ENCODE data around the gene YPEL2.
"Not testable (repeated sequence)": the region's sequence is repeated elsewhere in the genome, so short reads cannot be mapped to it uniquely, and the experiment has no call there.

YPEL2 gene

GRCh38 chr17:59391021-59391420 is 59.6 kb downstream of the YPEL2 start:
- Histone ChIP-seq H3K27ac (ENCODE audit: low read depth, low read length) (no peak overlapping the region), H3K9me2 (replicated peaks; ENCODE audit: control insufficient read depth, low read length) (no peaks in the 10 kb centered on the region), H3K4me3 (ENCODE audit: low read length) (no peak overlapping the region), H3F3A (ENCODE audit: control insufficient read depth, insufficient read depth) (no peaks in the 10 kb centered on the region), H4K20me1 (ENCODE audit: control insufficient read depth, insufficient read depth, low read depth, low read length) (no peaks in the 10 kb centered on the region), H3K4me1 (ENCODE audit: control insufficient read depth, low read length) (no peaks in the 10 kb centered on the region), H3K9me3 (ENCODE audit: control insufficient read depth, insufficient read depth, low read length) (no peaks in the 10 kb centered on the region), H3K4me2 (ENCODE audit: low read length) (no peak overlapping the region), H3K36me3 (ENCODE audit: control insufficient read depth, low read length) (no peaks in the 10 kb centered on the region), H3K79me2 (ENCODE audit: control insufficient read depth, low read length) (no peaks in the 10 kb centered on the region), H3K27me3 (ENCODE audit: control insufficient read depth, low read length) (no peaks in the 10 kb centered on the region)
- TF ChIP-seq CTCF (IDR thresholded peaks at IDR 0.05; ENCODE audit: low read depth, low read length, poor library complexity, severe bottlenecking) (no peak), EZH2phosphoT487 (IDR thresholded peaks at IDR 0.05; ENCODE audit: borderline replicate concordance, low read length) (no peak)

- H3K36me3 ChIP-seq (ENCODE audit: control insufficient read depth, low read length), result no peaks in the 10 kb centered on the region
- no peak overlapping the region for H3K27ac ChIP-seq (ENCODE audit: low read depth, low read length)
- TF ChIP-seq EZH2phosphoT487 (IDR thresholded peaks at IDR 0.05; ENCODE audit: borderline replicate concordance, low read length), result no peak
- no peak for TF ChIP-seq CTCF (IDR thresholded peaks at IDR 0.05; ENCODE audit: low read depth, low read length, poor library complexity, severe bottlenecking)
Measured at GRCh38 chr17:59392973-59393679, 61.7 kb downstream of the YPEL2 start.

GRCh38 chr17:59393742-59394410 is 62.4 kb downstream of the YPEL2 start:
- not testable (repeated sequence) for H3K27me3 ChIP-seq (ENCODE audit: control insufficient read depth, low read length); H3K4me3 ChIP-seq (ENCODE audit: low read length); H3K4me1 ChIP-seq (ENCODE audit: control insufficient read depth, low read length); H3K36me3 ChIP-seq (ENCODE audit: control insufficient read depth, low read length); H3K9me3 ChIP-seq (ENCODE audit: control insufficient read depth, insufficient read depth, low read length); H3K9me2 ChIP-seq (replicated peaks; ENCODE audit: control insufficient read depth, low read length); H3F3A ChIP-seq (ENCODE audit: control insufficient read depth, insufficient read depth); H3K79me2 ChIP-seq (ENCODE audit: control insufficient read depth, low read length); H4K20me1 ChIP-seq (ENCODE audit: control insufficient read depth, insufficient read depth, low read depth, low read length); H3K4me2 ChIP-seq (ENCODE audit: low read length); H3K27ac ChIP-seq (ENCODE audit: low read depth, low read length)

More at GRCh38 chr17:59392973-59393679, 61.7 kb downstream of the YPEL2 start:
- Histone ChIP-seq H3K79me2 (ENCODE audit: control insufficient read depth, low read length) (no peaks in the 10 kb centered on the region), H3F3A (ENCODE audit: control insufficient read depth, insufficient read depth) (no peaks in the 10 kb centered on the region), H3K4me3 (ENCODE audit: low read length) (no peak overlapping the region), H4K20me1 (ENCODE audit: control insufficient read depth, insufficient read depth, low read depth, low read length) (no peaks in the 10 kb centered on the region), H3K9me3 (ENCODE audit: control insufficient read depth, insufficient read depth, low read length) (no peaks in the 10 kb centered on the region), H3K27me3 (ENCODE audit: control insufficient read depth, low read length) (no peaks in the 10 kb centered on the region), H3K9me2 (replicated peaks; ENCODE audit: control insufficient read depth, low read length) (no peaks in the 10 kb centered on the region), H3K4me2 (ENCODE audit: low read length) (no peak overlapping the region), H3K4me1 (ENCODE audit: control insufficient read depth, low read length) (no peaks in the 10 kb centered on the region)

- no peaks in the 10 kb centered on the region for H3K79me2 ChIP-seq (ENCODE audit: control insufficient read depth, low read length)
- H3K36me3 ChIP-seq (ENCODE audit: control insufficient read depth, low read length), result no peaks in the 10 kb centered on the region
Measured at GRCh38 chr17:59396134-59396826, 64.8 kb downstream of the YPEL2 start.

More at GRCh38 chr17:59396134-59396826, 64.8 kb downstream of the YPEL2 start:
- H4K20me1 ChIP-seq (ENCODE audit: control insufficient read depth, insufficient read depth, low read depth, low read length), result no peaks in the 10 kb centered on the region
- H3K9me2 ChIP-seq (replicated peaks; ENCODE audit: control insufficient read depth, low read length), result no peaks in the 10 kb centered on the region
- H3K27me3 ChIP-seq (ENCODE audit: control insufficient read depth, low read length), result no peaks in the 10 kb centered on the region
- H3K4me3 ChIP-seq (ENCODE audit: low read length), result no peak overlapping the region
- no peak overlapping the region for H3K27ac ChIP-seq (ENCODE audit: low read depth, low read length)
- TF ChIP-seq CTCF (IDR thresholded peaks at IDR 0.05; ENCODE audit: low read depth, low read length, poor library complexity, severe bottlenecking) (no peak), EZH2phosphoT487 (IDR thresholded peaks at IDR 0.05; ENCODE audit: borderline replicate concordance, low read length) (no peak)
- no peaks in the 10 kb centered on the region for H3K4me1 ChIP-seq (ENCODE audit: control insufficient read depth, low read length)
- no peaks in the 10 kb centered on the region for H3K9me3 ChIP-seq (ENCODE audit: control insufficient read depth, insufficient read depth, low read length)
- H3F3A ChIP-seq (ENCODE audit: control insufficient read depth, insufficient read depth), result no peaks in the 10 kb centered on the region
- no peak overlapping the region for H3K4me2 ChIP-seq (ENCODE audit: low read length)
